T-helper 1 cell treated with Interleukin-12 subunit alpha and Interleukin-12 subunit beta and Interleukin-4 antibody, amounts not matched to agents 30 μg/mL and 1 μg/mL, for 36 hours (primary cell): ENCODE results near the gene HOXC5.

Experiments used
- H3K27ac Mint-ChIP-seq: one replicate; pipeline ENCODE4 v1.8.0; 2021; ENCODE audit warnings: mild to moderate bottlenecking, mixed read lengths
- H3K27me3 Mint-ChIP-seq: one replicate; pipeline ENCODE4 v1.8.0; 2021; ENCODE audit warnings: low read depth, mixed read lengths
- H3K36me3 Mint-ChIP-seq: one replicate; pipeline ENCODE4 v1.8.0; 2021; ENCODE audit warnings: low read depth, mixed read lengths
- H3K4me1 Mint-ChIP-seq: one replicate; pipeline ENCODE4 v1.8.0; 2021; ENCODE audit warnings: low read depth, mixed read lengths
- H3K4me3 Mint-ChIP-seq: one replicate; pipeline ENCODE4 v1.8.0; 2021; ENCODE audit warnings: mild to moderate bottlenecking, moderate library complexity, mixed read lengths
- H3K9me3 Mint-ChIP-seq: one replicate; pipeline ENCODE4 v1.8.0; 2021; ENCODE audit warnings: mixed read lengths

HOXC5 gene

GRCh38 chr12:53992377-53992889, 40.4 kb upstream of the HOXC5 start:
- Mint-ChIP-seq H3K4me3 (no peak overlapping the region), H3K27me3 (peaks cover 99% of the 10 kb centered on the region), H3K9me3 (no peaks in the 10 kb centered on the region), H3K4me1 (peaks cover 29% of the 10 kb centered on the region), H3K36me3 (peaks cover 5% of the 10 kb centered on the region), H3K27ac (no peak overlapping the region)

GRCh38 chr12:53993162-53994008, 39.5 kb upstream of the HOXC5 start:
- Mint-ChIP-seq H3K4me3 (no peak overlapping the region), H3K4me1 (peaks cover 29% of the 10 kb centered on the region), H3K36me3 (peaks cover 5% of the 10 kb centered on the region), H3K27ac (peak overlapping the region; percentile 75), H3K9me3 (no peaks in the 10 kb centered on the region), H3K27me3 (peaks cover 99% of the 10 kb centered on the region)

- no peaks in the 10 kb centered on the region for H3K9me3 Mint-ChIP-seq
- H3K27me3 Mint-ChIP-seq, result peaks cover 99% of the 10 kb centered on the region
- no peak overlapping the region for H3K4me3 Mint-ChIP-seq
- H3K27ac Mint-ChIP-seq, result peak overlapping the region; percentile 75
- H3K36me3 Mint-ChIP-seq, result peaks cover 5% of the 10 kb centered on the region
- peaks cover 28% of the 10 kb centered on the region for H3K4me1 Mint-ChIP-seq
These were observed 38.9 kb upstream of the HOXC5 start for GRCh38 chr12:53994009-53994263.

- Mint-ChIP-seq H3K4me3 (no peak overlapping the region), H3K36me3 (peaks cover 5% of the 10 kb centered on the region), H3K27ac (peak overlapping the region; percentile 75), H3K9me3 (no peaks in the 10 kb centered on the region), H3K27me3 (peaks cover 99% of the 10 kb centered on the region), H3K4me1 (peaks cover 23% of the 10 kb centered on the region)
These were observed 38.4 kb upstream of the HOXC5 start for GRCh38 chr12:53994264-53995001.

- peaks cover 99% of the 10 kb centered on the region for H3K27me3 Mint-ChIP-seq
- H3K4me3 Mint-ChIP-seq, result peak overlapping the region; percentile 76
- no peaks in the 10 kb centered on the region for H3K9me3 Mint-ChIP-seq
- H3K27ac Mint-ChIP-seq, result no peak overlapping the region
- peaks cover 5% of the 10 kb centered on the region for H3K36me3 Mint-ChIP-seq
- H3K4me1 Mint-ChIP-seq, result peaks cover 19% of the 10 kb centered on the region
These were observed 37.9 kb upstream of the HOXC5 start for GRCh38 chr12:53995002-53995377.

GRCh38 chr12:53995378-53996239, 37.2 kb upstream of the HOXC5 start:
- Mint-ChIP-seq H3K27ac (peak overlapping the region; percentile 59), H3K9me3 (no peaks in the 10 kb centered on the region), H3K36me3 (peaks cover 5% of the 10 kb centered on the region), H3K4me3 (peak overlapping the region; percentile 76), H3K4me1 (peaks cover 15% of the 10 kb centered on the region), H3K27me3 (peaks cover 96% of the 10 kb centered on the region)

- Mint-ChIP-seq H3K4me1 (peaks cover 15% of the 10 kb centered on the region), H3K27ac (no peak overlapping the region), H3K27me3 (peaks cover 96% of the 10 kb centered on the region)
These were observed 36.3 kb upstream of the HOXC5 start for GRCh38 chr12:53996240-53997203.

GRCh38 chr12:53997204-53998109, 35.4 kb upstream of the HOXC5 start:
- Mint-ChIP-seq H3K27ac (no peak overlapping the region), H3K4me3 (peak overlapping the region; percentile 11), H3K27me3 (peaks cover 96% of the 10 kb centered on the region), H3K36me3 (peaks cover 5% of the 10 kb centered on the region), H3K4me1 (peaks cover 15% of the 10 kb centered on the region), H3K9me3 (no peaks in the 10 kb centered on the region)

More at GRCh38 chr12:53996240-53997203, 36.3 kb upstream of the HOXC5 start:
- Mint-ChIP-seq H3K4me3 (peak overlapping the region; percentile 76), H3K36me3 (peaks cover 5% of the 10 kb centered on the region), H3K9me3 (no peaks in the 10 kb centered on the region)

GRCh38 chr12:53998110-53998899, 34.5 kb upstream of the HOXC5 start:
- peaks cover 15% of the 10 kb centered on the region for H3K4me1 Mint-ChIP-seq
- no peaks in the 10 kb centered on the region for H3K9me3 Mint-ChIP-seq
- peaks cover 5% of the 10 kb centered on the region for H3K36me3 Mint-ChIP-seq
- H3K27me3 Mint-ChIP-seq, result peaks cover 96% of the 10 kb centered on the region
- H3K27ac Mint-ChIP-seq, result peak overlapping the region; percentile 20
- H3K4me3 Mint-ChIP-seq, result peak overlapping the region; percentile 14

GRCh38 chr12:53998900-53999236, 34.0 kb upstream of the HOXC5 start:
- no peak overlapping the region for H3K4me3 Mint-ChIP-seq
- H3K9me3 Mint-ChIP-seq, result no peaks in the 10 kb centered on the region
- peaks cover 4% of the 10 kb centered on the region for H3K36me3 Mint-ChIP-seq
- peaks cover 15% of the 10 kb centered on the region for H3K4me1 Mint-ChIP-seq
- peak overlapping the region; percentile 20 for H3K27ac Mint-ChIP-seq
- peaks cover 96% of the 10 kb centered on the region for H3K27me3 Mint-ChIP-seq

GRCh38 chr12:53999559-54000115, 33.2 kb upstream of the HOXC5 start:
- no peaks in the 10 kb centered on the region for H3K9me3 Mint-ChIP-seq
- H3K36me3 Mint-ChIP-seq, result peaks cover 1% of the 10 kb centered on the region
- no peak overlapping the region for H3K4me3 Mint-ChIP-seq
- peaks cover 96% of the 10 kb centered on the region for H3K27me3 Mint-ChIP-seq
- H3K27ac Mint-ChIP-seq, result peak overlapping the region; percentile 20
- peaks cover 13% of the 10 kb centered on the region for H3K4me1 Mint-ChIP-seq
